B cell (primary cell): ENCODE measurements around the gene DHX40. TPM values are rescaled to one million over a fixed set of nuclear protein-coding genes. Genes with fewer than 3 reads are reported as not detected.

Source experiments
- ATAC-seq: fragments of 200-7000 bp; cut with Tn5 transposase; one replicate; pipeline ENCODE4 v1.10.0; 2021; ENCODE audit warnings: low read depth, mild to moderate bottlenecking, moderate number of reproducible peaks, moderate library complexity
- CTCF ChIA-PET: fragments of 350-600 bp; sonication (Branson Sonifier 250); formaldehyde crosslinking; loops from one replicate; lab custom pipeline; 2021; ENCODE audit warnings: antibody characterized with exemption, inconsistent platforms; lab: Charles Lee
- POLR2A ChIA-PET: fragments of 350-600 bp; sonication (Branson Sonifier 250); formaldehyde crosslinking; loops from one replicate; lab custom pipeline; 2021; ENCODE audit warnings: antibody characterized with exemption; lab: Charles Lee
- DNase-seq: peaks from one replicate; pipeline ENCODE4 v3.0.0; 2013
- H2AFZ ChIP-seq: 2 replicates; pipeline ENCODE4 v1.6.1; 2012; ENCODE audit warnings: mild to moderate bottlenecking, low read depth, low read length; ENCODE audit not compliant: insufficient read depth, poor library complexity, severe bottlenecking
- H3K27ac ChIP-seq, 2 donors: 1 replicate in 1 of 2; 2 replicates in 1 of 2; pipeline ENCODE4 v1.5.1; 2012 to 2013; ENCODE audit warnings: low read length in 2 of 2, mild to moderate bottlenecking in 2 of 2, moderate library complexity in 1 of 2
- H3K27me3 ChIP-seq, 4 experiments: fragments of 200-600 bp in 1 of 4; sonication (generic) in 1 of 4; replicated peaks in 1 of 4; 1 replicate in 2 of 4; 2 replicates in 2 of 4; pipeline versions ENCODE4 v1.6.1 to v1.7.0; 2013 to 2016; ENCODE audit warnings: low read length in 3 of 4, mild to moderate bottlenecking in 2 of 4, mixed read lengths in 1 of 4, moderate library complexity in 1 of 4; ENCODE audit not compliant: insufficient read depth in 4 of 4, control insufficient read depth in 3 of 4; ENCODE audit errors: control extremely low read depth in 1 of 4
- H3K36me3 ChIP-seq, 2 experiments: replicated peaks in 1 of 2; 1 replicate in 1 of 2; 2 replicates in 1 of 2; pipeline versions ENCODE4 v1.6.1 to v1.7.1; 2013; ENCODE audit warnings: low read length in 1 of 2; ENCODE audit not compliant: insufficient read depth in 2 of 2, control insufficient read depth in 1 of 2; ENCODE audit errors: control extremely low read depth in 1 of 2, extremely low read depth in 1 of 2
- H3K4me1 ChIP-seq, 2 donors: fragments of 200-600 bp in 1 of 2; sonication (generic) in 1 of 2; 1 replicate in 1 of 2; 2 replicates in 1 of 2; pipeline versions ENCODE4 v1.5.1 to v1.6.1; 2013 to 2017; ENCODE audit warnings: low read length in 2 of 2; ENCODE audit not compliant: control insufficient read depth in 2 of 2, insufficient read depth in 2 of 2
- H3K4me2 ChIP-seq: replicated peaks from 2 replicates; pipeline ENCODE3; 2012; ENCODE audit warnings: mild to moderate bottlenecking, low read depth, low read length; ENCODE audit not compliant: poor library complexity, severe bottlenecking
- H3K4me3 ChIP-seq, 5 experiments: fragments of 200-600 bp in 1 of 5; sonication (generic) in 1 of 5; 1 replicate in 3 of 5; 2 replicates in 2 of 5; pipeline versions ENCODE4 v1.5.1 to v1.7.0; 2011 to 2016; ENCODE audit warnings: low read length in 4 of 5, mild to moderate bottlenecking in 4 of 5, low read depth in 2 of 5, control low read depth in 1 of 5, moderate library complexity in 1 of 5; ENCODE audit not compliant: insufficient read depth in 1 of 5; ENCODE audit errors: control extremely low read depth in 1 of 5, extremely low read depth in 1 of 5
- H3K79me2 ChIP-seq: fragments of 200-600 bp; sonication (generic); one replicate; pipeline ENCODE4 v1.6.0; 2016; ENCODE audit warnings: low read length; ENCODE audit not compliant: control insufficient read depth, insufficient read depth
- H3K9ac ChIP-seq: fragments of 200-600 bp; sonication (generic); 2 replicates; pipeline ENCODE4 v1.6.1; 2017; ENCODE audit warnings: mild to moderate bottlenecking, low read length, moderate library complexity
- H3K9me3 ChIP-seq, 3 donors: one replicate each; pipeline versions ENCODE4 v1.6.1 to v1.7.1; 2013; ENCODE audit warnings: low read length in 2 of 3; ENCODE audit not compliant: control insufficient read depth in 2 of 3, insufficient read depth in 1 of 3; ENCODE audit errors: control extremely low read depth in 1 of 3
- H4K20me1 ChIP-seq: 2 replicates; pipeline ENCODE4 v1.6.0; 2012; ENCODE audit warnings: mild to moderate bottlenecking, low read length; ENCODE audit not compliant: insufficient read depth, control insufficient read depth, poor library complexity, severe bottlenecking
- H3K27ac Mint-ChIP-seq: one replicate; pipeline ENCODE4 v1.8.0; 2021; ENCODE audit warnings: mixed read lengths
- H3K27me3 Mint-ChIP-seq: one replicate; pipeline ENCODE4 v1.8.0; 2021; ENCODE audit warnings: mixed read lengths
- H3K4me1 Mint-ChIP-seq: one replicate; pipeline ENCODE4 v1.8.0; 2021; ENCODE audit warnings: mixed read lengths
- H3K4me3 Mint-ChIP-seq: one replicate; pipeline ENCODE4 v1.8.0; 2021; ENCODE audit warnings: mixed read lengths
- H3K9me3 Mint-ChIP-seq: one replicate; pipeline ENCODE4 v1.8.0; 2022; ENCODE audit warnings: mixed read lengths; ENCODE audit not compliant: insufficient read depth
- CTCF ChIP-seq: fragments of 200-600 bp; IDR thresholded peaks from one replicate; pipeline ENCODE4 v1.8.0; 2022; ENCODE audit warnings: antibody characterized with exemption, mild to moderate bottlenecking
- EZH2 ChIP-seq: IDR thresholded peaks from 2 replicates; pipeline ENCODE4 v1.6.1; 2012; ENCODE audit warnings: borderline replicate concordance, low read depth, mild to moderate bottlenecking, moderate library complexity, low read length; ENCODE audit not compliant: insufficient read depth, poor library complexity, severe bottlenecking
- WGBS: methylation state at CpG from one replicate; pipeline ENCODE4 v1.1.5; 2013; ENCODE audit warnings: missing lambda C conversion rate; ENCODE audit not compliant: insufficient coverage; 5-methylcytosine and 5-hydroxymethylcytosine counted together
- intact Hi-C: fragments of 100-400 bp; cut with micrococcal nuclease; formaldehyde crosslinking; loops from one replicate; pipeline ENCODE4 v1.10.0; 2022
- polyA plus RNA-seq: library from polyadenylated mRNA; depleted of rRNA; stranded (reverse); fragments of >200 nt; gene quantifications from 2 replicates; pipeline ENCODE4 v1.2.3, GENCODE V29; 2012
- total RNA-seq, 2 donors: library from RNA; stranded (reverse); fragments of 120-200 nt in 1 of 2; gene quantifications; 1 replicate in 1 of 2; 2 replicates in 1 of 2; pipeline versions ENCODE4 v1.2.3 to v1.2.4, GENCODE V29; 2013 to 2022

Gene DHX40
- total and polyA plus RNA-seq, 2 donors (not counting 1 experiment from before 2014, with no cell fraction given): 10.4 to 28.7 TPM

GRCh38 chr17:59627274-59627673, 61.9 kb downstream of the DHX40 start:
- Histone ChIP-seq H3K36me3 (no peaks in the 10 kb centered on the region), H3K9me3 (peaks cover 0 to 2% (median 0%) of the 10 kb centered on the region in 3 donors), H3K9ac (peak overlapping the region; percentile 28), H3K4me1 (peaks cover 56 to 74% of the 10 kb centered on the region in 2 donors), H3K4me2 (peak overlapping the region; percentile 63), H3K79me2 (peaks cover 100% of the 10 kb centered on the region), H3K4me3 (no peak overlapping the region), H2AFZ (no peak overlapping the region), H3K27me3 (no peaks in the 10 kb centered on the region), H4K20me1 (peaks cover 79% of the 10 kb centered on the region), H3K27ac (peak overlapping the region; percentile 8 to 64)
- POLR2A ChIA-PET: interaction anchor here (0.5 kb wide), 1 partner anchor 16 kb away, joined by 6 read pairs; no protein-coding TSS in a partner anchor
- no CpG with 5 or more reads among the region's 3 CpGs for WGBS
- DNase-seq (no peak), ATAC-seq (no peak)
- intact Hi-C loops: loop anchor here (10.0 kb wide), 2 partner anchors 158 to 218 kb away; no protein-coding TSS in a partner anchor
- TF ChIP-seq CTCF (no peak), EZH2 (no peak)
- CTCF ChIA-PET: interaction anchor here (0.9 kb wide), 1 partner anchor 9 kb away, joined by 3 read pairs; no protein-coding TSS in a partner anchor
- no peak overlapping the region for H3K27ac Mint-ChIP-seq
- H3K4me1 Mint-ChIP-seq: peaks cover 70% of the 10 kb centered on the region
- H3K4me3 Mint-ChIP-seq: peak overlapping the region; percentile 61
- H3K9me3 Mint-ChIP-seq: no peaks in the 10 kb centered on the region
- H3K27me3 Mint-ChIP-seq: no peaks in the 10 kb centered on the region

- H4K20me1 ChIP-seq: peaks cover 84% of the 10 kb centered on the region
- no peaks in the 10 kb centered on the region for H3K27me3 ChIP-seq
- no peaks in the 10 kb centered on the region for H3K27me3 Mint-ChIP-seq
- peak; percentile 47 for DNase-seq
- H3K4me3 ChIP-seq: no peak overlapping the region
- no peak for TF ChIP-seq EZH2
- TF ChIP-seq CTCF: no peak
- H3K36me3 ChIP-seq: no peaks in the 10 kb centered on the region
- intact Hi-C loops: loop anchor here (2.0 to 10.0 kb wide), 3 partner anchors 15 to 217 kb away; no protein-coding TSS in a partner anchor
- peaks cover 69% of the 10 kb centered on the region for H3K4me1 Mint-ChIP-seq
- peaks cover 55 to 74% of the 10 kb centered on the region in 2 donors for H3K4me1 ChIP-seq
- peak overlapping the region; percentile 28 for H3K9ac ChIP-seq
- WGBS: 0% methylated on average over 1 of the region's 2 CpGs
- peak overlapping the region; percentile 8 to 64 for H3K27ac ChIP-seq
- ChIA-PET POLR2A (no interaction called here), CTCF (interaction anchor here (0.9 kb wide), 1 partner anchor 9 kb away, joined by 3 read pairs; no protein-coding TSS in a partner anchor)
- ATAC-seq: peak; percentile 45
- no peak overlapping the region for H2AFZ ChIP-seq
- peak overlapping the region; percentile 61 for H3K4me3 Mint-ChIP-seq
- peaks cover 0 to 2% (median 0%) of the 10 kb centered on the region in 3 donors for H3K9me3 ChIP-seq
- H3K79me2 ChIP-seq: peaks cover 100% of the 10 kb centered on the region
- no peaks in the 10 kb centered on the region for H3K9me3 Mint-ChIP-seq
- peak overlapping the region; percentile 63 for H3K4me2 ChIP-seq
- H3K27ac Mint-ChIP-seq: peak overlapping the region; percentile 21
Observed at GRCh38 chr17:59627770-59628171, 62.4 kb downstream of the DHX40 start.
